Esophagus muscularis mucosa (tissue), 4 donors: ENCODE data around the gene COA5. TPM values are rescaled to one million over a fixed set of nuclear protein-coding genes. Genes with fewer than 3 reads are reported as not detected.

Experiments
- DNase-seq: peaks from one replicate; pipeline ENCODE4 v3.0.0-alpha.2; 2017; ENCODE audit errors: extremely low spot score
- H3K27ac ChIP-seq, 4 donors: fragments of 200-600 bp; sonication (generic); replicated peaks in 1 of 4; 1 replicate in 3 of 4; 2 replicates in 1 of 4; pipeline ENCODE4 v1.5.1; 2016 to 2019; ENCODE audit warnings: mild to moderate bottlenecking in 1 of 4
- H3K27me3 ChIP-seq, 4 donors: fragments of 200-600 bp; sonication (generic); one replicate each; pipeline versions ENCODE4 v1.5.1 to v1.6.0; 2016 to 2019
- H3K36me3 ChIP-seq, 4 donors: fragments of 200-600 bp; sonication (generic); one replicate each; pipeline ENCODE4 v1.5.1; 2016 to 2019
- H3K4me1 ChIP-seq, 4 donors: fragments of 200-600 bp; sonication (generic); one replicate each; pipeline ENCODE4 v1.5.1; 2016 to 2019
- H3K4me3 ChIP-seq, 4 donors: fragments of 200-600 bp; sonication (generic); 1 replicate in 2 of 4; 2 replicates in 2 of 4; pipeline ENCODE4 v1.5.1; 2016 to 2019; ENCODE audit warnings: mild to moderate bottlenecking in 4 of 4, moderate library complexity in 1 of 4
- H3K9me3 ChIP-seq, 4 donors: fragments of 200-600 bp; sonication (generic); 1 replicate in 3 of 4; 2 replicates in 1 of 4; pipeline ENCODE4 v1.5.1; 2016 to 2019
- CTCF ChIP-seq, 3 experiments: fragments of 200-600 bp in 2 of 3; fragments of 450-650 bp in 1 of 3; sonication (generic) in 2 of 3; IDR thresholded peaks; one replicate each; pipeline ENCODE4 v1.5.1; 2017 to 2019; ENCODE audit warnings: antibody characterized with exemption in 3 of 3, mild to moderate bottlenecking in 2 of 3, moderate library complexity in 1 of 3
- EP300 ChIP-seq: sonication (generic); formaldehyde crosslinking; IDR thresholded peaks from one replicate; pipeline ENCODE4 v1.6.1; 2017; ENCODE audit warnings: antibody characterized with exemption
- POLR2A ChIP-seq: fragments of 450-650 bp; IDR thresholded peaks from one replicate; pipeline ENCODE4 v1.6.1; 2017; ENCODE audit warnings: antibody characterized with exemption, moderate library complexity, mild to moderate bottlenecking, low read depth
- POLR2AphosphoS5 ChIP-seq, 2 donors: sonication (generic); formaldehyde crosslinking; IDR thresholded peaks; one replicate each; pipeline ENCODE4 v1.6.1; 2017; ENCODE audit warnings: antibody characterized with exemption in 2 of 2
- WGBS: methylation state at CpG from one replicate; pipeline ENCODE4 v1.1.5; 2018; 5-methylcytosine and 5-hydroxymethylcytosine counted together
- intact Hi-C: fragments of 100-400 bp; cut with DNase I; formaldehyde crosslinking; loops from one replicate; pipeline ENCODE4 v1.15.1; 2023
- total RNA-seq, 4 donors: library from RNA; depleted of rRNA; stranded (reverse); fragments of >200 nt; gene quantifications; one replicate each; pipeline versions ENCODE4 v1.1.0 to v1.2.1, GENCODE V29; 2016

The COA5 gene
- total RNA-seq, 4 donors from 2014 or later: 28.3 to 48.2 (median 31.7) TPM

DNA sequence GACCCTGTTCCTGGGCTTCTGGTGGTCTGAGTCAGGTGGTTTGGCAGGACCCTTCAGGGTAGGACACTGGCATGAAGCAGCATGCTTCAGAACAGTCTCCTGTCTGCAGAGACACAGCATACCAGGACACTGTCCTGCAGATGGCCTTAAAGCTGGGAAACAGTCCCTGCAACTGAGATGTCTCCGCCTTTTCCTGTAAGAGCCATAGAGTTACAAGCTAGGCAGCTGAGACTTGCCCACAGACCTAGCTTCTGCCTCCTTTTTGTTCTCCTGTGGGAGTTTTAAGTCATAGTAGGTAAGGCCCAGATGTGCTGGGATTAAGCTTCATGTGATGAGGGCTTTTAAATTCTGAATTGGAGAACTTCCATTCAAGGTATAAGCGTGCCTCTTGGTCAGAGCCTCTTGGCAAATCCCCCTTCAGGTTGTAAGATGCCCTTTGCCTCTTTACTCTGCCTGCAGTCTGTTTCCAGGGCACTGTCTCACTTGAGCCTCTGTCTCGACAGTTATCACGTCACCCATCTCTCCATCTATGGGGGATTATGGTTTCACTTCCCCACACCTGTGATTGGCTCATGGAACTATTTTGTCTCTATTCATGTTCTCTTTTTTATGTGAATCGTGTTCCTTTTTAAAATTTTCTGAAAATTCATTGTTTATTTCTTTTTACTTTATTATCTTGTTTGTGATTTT, 51.8 kb downstream of the COA5 start:
- H3K9me3 ChIP-seq: no peaks in the 10 kb centered on the region
- H3K27me3 ChIP-seq: no peaks in the 10 kb centered on the region
- H3K27ac ChIP-seq: no peak overlapping the region
- DNase-seq: no peak
- 85% methylated on average over 5 of the region's 5 CpGs for WGBS
- no peak for TF ChIP-seq POLR2A
- no peak for TF ChIP-seq POLR2AphosphoS5 (IDR thresholded peaks at IDR 0.05)
- TF ChIP-seq CTCF (IDR thresholded peaks at IDR 0.05): no peak
- no peak for TF ChIP-seq EP300
- H3K36me3 ChIP-seq: peaks cover 36 to 72% (median 56%) of the 10 kb centered on the region in 4 donors
- intact Hi-C loops: no loop called here
- no peak overlapping the region for H3K4me3 ChIP-seq
- H3K4me1 ChIP-seq: peaks cover 27 to 31% (median 29%) of the 10 kb centered on the region in 4 donors

DNA sequence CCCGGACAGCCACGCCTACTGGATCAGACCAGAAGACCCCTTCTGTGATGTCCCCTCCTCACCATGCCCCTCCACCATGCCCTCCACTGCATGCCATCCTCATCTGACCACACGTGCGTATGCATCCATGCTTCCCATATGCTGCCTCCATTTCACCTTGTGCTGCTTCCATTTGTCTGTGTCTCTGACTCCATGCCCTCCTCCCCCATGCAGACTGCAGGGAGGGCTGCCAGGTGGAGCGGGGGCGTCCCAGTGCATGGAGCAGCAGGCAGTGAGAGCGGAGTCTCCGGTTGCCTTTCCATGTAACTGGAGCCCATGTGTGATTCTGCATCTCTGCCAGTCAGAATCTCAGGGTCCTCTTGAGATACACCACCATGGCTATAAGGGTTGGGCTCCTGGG, 52.6 kb downstream of the COA5 start:
- Histone ChIP-seq H3K36me3 (peaks cover 36 to 79% (median 59%) of the 10 kb centered on the region in 4 donors), H3K4me3 (no peak overlapping the region), H3K27ac (no peak overlapping the region), H3K9me3 (no peaks in the 10 kb centered on the region), H3K27me3 (no peaks in the 10 kb centered on the region), H3K4me1 (peaks cover 19 to 24% (median 21%) of the 10 kb centered on the region in 4 donors)
- TF ChIP-seq POLR2A (no peak), CTCF (IDR thresholded peaks at IDR 0.05) (no peak), EP300 (no peak), POLR2AphosphoS5 (IDR thresholded peaks at IDR 0.05) (no peak)
- 96% methylated on average over 8 of the region's 8 CpGs for WGBS
- DNase-seq: no peak
- intact Hi-C loops: no loop called here

- TF ChIP-seq CTCF (IDR thresholded peaks at IDR 0.05) (no peak), POLR2A (no peak), EP300 (no peak), POLR2AphosphoS5 (IDR thresholded peaks at IDR 0.05) (no peak)
- H3K27me3 ChIP-seq: no peaks in the 10 kb centered on the region
- no peak for DNase-seq
- WGBS: 93% methylated on average over 4 of the region's 10 CpGs
- H3K4me3 ChIP-seq: no peak overlapping the region
- no peaks in the 10 kb centered on the region for H3K9me3 ChIP-seq
- H3K27ac ChIP-seq: no peak overlapping the region
- intact Hi-C loops: no loop called here
- peaks cover 36 to 93% (median 65%) of the 10 kb centered on the region in 4 donors for H3K36me3 ChIP-seq
- H3K4me1 ChIP-seq: peaks cover 6 to 12% (median 7%) of the 10 kb centered on the region in 4 donors
These were observed 54.0 kb downstream of the COA5 start for GRCh38 chr2:98554116-98554861.

- H3K4me3 ChIP-seq: no peak overlapping the region
- WGBS: 94% methylated on average over 5 of the region's 7 CpGs
These were observed 55.7 kb downstream of the COA5 start for GRCh38 chr2:98552499-98553179.

More at GRCh38 chr2:98552499-98553179, 55.7 kb downstream of the COA5 start:
- H3K36me3 ChIP-seq: peaks cover 38 to 100% (median 73%) of the 10 kb centered on the region in 4 donors
- DNase-seq: no peak
- intact Hi-C loops: no loop called here
- TF ChIP-seq EP300 (no peak), POLR2AphosphoS5 (IDR thresholded peaks at IDR 0.05) (no peak), CTCF (IDR thresholded peaks at IDR 0.05) (no peak), POLR2A (no peak)
- H3K4me1 ChIP-seq: peaks cover 0 to 10% (median 0%) of the 10 kb centered on the region in 4 donors
- H3K27me3 ChIP-seq: no peaks in the 10 kb centered on the region
- H3K27ac ChIP-seq: no peak overlapping the region
- H3K9me3 ChIP-seq: no peaks in the 10 kb centered on the region
